OCI-LY1 (cell line): ENCODE results near the gene FAM131C.
"Not testable (repeated sequence)": the region's sequence is repeated elsewhere in the genome, so short reads cannot be mapped to it uniquely, and the experiment has no call there.

Experiments
- CTCF ChIP-seq: fragments of 200-600 bp; sonication (generic), shearing (Covaris generic); IDR thresholded peaks from 2 replicates; pipeline ENCODE4 v1.5.1; 2017; ENCODE audit warnings: mild to moderate bottlenecking, antibody characterized with exemption, low read length, moderate library complexity, mixed read lengths
- EZH2 ChIP-seq: fragments of 200-600 bp; sonication (generic), shearing (Covaris generic); IDR thresholded peaks from 2 replicates; pipeline ENCODE4 v1.8.0; 2017; ENCODE audit warnings: borderline replicate concordance, mixed run types, mild to moderate bottlenecking, antibody characterized with exemption, low read length, moderate library complexity, mixed read lengths

- not testable (repeated sequence) for TF ChIP-seq CTCF, EZH2
Observed at GRCh38 chr1:16061989-16062686, 11.3 kb downstream of the FAM131C start.
